Activated CD4-positive, CD25-positive, alpha-beta regulatory T cell (primary cell): ENCODE measurements around the gene DENND1A.
"Not testable (repeated sequence)": the region's sequence is repeated elsewhere in the genome, so short reads cannot be mapped to it uniquely, and the experiment has no call there.

ENCODE experiments used
- DNase-seq, 4 experiments: peaks; one replicate each; lab custom pipeline; 2025; lab: John Stamatoyannopoulos, UW

DENND1A gene

DNA sequence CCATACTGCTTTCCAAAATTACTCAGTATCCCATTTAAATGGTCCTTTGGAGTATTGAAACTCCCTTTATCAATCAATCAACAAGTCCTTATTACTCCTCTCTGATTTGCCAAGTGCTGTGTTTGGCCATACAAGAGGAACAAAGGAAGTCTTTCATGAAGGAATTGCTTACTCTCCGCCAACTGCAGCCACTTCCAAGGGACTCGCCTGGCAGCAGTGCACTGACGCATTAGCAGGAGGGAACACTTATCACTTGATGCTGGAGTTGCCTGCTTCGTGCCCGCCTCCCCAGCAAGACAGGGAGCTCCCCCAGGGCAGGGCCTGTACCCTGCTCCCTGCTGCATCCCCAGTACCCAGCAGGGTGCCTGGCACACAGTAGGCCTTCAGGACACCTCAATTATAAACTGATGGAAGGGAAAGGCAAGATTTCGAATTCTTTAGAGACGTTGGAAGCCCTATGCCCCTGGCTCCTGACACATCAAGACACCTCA, 476.1 kb downstream of the DENND1A start:
- DNase-seq = no peak

DNA sequence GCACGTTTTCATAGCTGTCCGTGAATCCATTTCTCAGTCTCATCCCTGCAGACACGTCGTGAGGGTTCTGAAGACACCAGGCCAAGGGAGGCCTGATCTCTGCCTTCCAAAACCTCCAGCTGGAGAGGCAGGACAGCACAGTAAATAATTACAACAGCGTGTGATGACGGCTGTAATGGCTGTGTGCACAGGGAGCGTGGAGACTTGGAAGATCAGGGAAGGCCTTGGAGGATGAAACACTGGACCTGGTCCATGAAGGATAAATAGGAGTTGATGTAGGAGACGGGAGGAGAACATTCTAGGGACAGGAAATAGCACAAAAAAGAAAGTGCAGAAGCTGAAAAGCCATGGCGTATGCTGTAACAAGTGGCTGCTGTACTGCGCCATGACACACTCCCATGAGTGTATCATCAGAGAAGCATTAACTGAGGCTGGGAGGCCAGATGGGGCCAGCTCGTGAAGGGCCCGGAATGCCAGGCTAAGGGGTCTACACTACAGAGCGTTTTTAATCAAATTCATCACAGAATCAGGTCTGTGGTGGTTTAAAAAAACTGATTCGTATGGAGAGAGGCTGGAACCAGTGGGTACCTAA, 476.8 kb downstream of the DENND1A start:
- DNase-seq = no peak

GRCh38 chr9:123450996-123451395, 478.9 kb downstream of the DENND1A start:
- no peak for DNase-seq

GRCh38 chr9:123450098-123450770, 479.7 kb downstream of the DENND1A start:
- no peak for DNase-seq

DNA sequence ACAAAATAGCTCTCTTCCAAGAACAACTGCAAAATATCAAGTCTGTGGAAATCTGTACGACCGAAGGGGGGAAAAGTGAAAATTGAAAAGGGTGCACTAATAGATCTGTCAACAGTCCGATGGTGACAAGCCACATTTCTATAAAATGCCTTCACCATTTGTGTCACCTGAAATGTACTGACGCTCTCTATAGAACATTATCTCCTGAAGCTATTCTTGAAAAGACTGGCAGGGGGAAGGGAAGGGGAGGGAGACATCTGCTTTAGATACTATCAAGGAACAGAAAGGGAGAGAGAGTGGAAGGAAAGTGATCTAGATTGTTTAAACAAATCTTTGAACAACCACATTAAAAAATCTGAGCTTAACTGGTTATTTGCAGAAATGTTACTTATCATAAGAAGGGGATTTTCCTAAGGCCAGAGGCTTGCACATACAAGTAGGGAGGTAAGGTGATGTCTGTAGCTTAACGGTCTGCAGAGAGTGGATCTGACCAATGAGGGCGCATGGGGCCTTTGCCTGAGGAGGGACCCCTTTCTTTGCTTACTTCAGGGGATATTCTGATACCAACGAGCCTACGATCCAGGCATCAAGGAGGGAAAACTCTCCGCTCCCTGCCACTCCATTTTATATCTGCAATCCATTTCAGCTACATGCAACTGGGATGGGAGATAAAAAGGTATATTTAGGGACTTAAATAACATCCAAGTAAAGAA, 481.8 kb downstream of the DENND1A start:
- DNase-seq = no peak

DNA sequence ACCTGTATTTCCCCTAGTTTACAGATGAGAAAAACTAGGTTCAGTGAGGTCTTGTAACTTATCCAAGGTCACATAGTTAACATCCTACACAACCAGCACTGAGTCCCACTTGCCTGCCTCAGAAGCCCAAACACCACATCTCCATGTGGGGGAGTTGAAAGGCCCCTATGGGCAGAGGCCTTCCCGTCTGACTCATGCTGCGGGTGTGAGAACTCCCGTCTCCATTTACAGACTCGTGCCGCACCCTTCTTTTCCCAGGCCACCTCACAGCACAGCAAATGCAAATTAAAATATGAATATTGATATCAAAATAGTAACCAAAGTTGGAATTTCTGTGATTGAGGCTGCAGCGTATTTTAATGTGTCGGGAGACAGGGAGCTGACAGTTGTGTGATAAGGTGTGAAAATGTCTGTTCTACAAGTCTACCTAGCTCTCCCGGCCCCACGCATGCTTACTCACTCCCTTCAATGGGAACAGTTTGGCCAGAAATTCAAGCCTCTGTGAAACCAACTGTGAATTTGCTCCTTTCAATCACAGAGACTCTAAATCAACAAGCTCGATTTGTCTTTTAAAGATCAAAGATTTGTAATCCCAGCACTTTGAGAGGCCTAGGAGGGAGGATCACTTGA, 483.8 kb downstream of the DENND1A start:
- no peak for DNase-seq

GRCh38 chr9:123445116-123445515, 484.8 kb downstream of the DENND1A start:
- DNase-seq = no peak

DNA sequence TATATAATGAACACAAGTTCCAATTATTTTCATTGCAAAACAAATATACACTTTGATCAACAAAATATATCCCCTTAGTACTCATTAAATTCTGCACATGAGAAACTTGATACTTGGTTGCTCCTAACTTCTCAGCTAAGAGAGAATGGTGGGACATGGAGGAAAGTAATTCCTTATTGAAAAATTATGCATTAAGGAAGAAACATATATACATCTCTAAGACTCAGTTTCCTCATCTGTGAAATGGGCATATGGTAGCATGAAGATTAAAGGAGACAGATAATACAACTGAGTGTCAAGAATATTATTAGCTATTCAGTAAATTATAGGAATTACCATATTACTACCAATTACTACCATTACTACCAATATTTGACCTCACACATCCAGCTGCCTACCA, 488.2 kb downstream of the DENND1A start:
- no peak for DNase-seq

GRCh38 chr9:123440256-123440655, 489.7 kb downstream of the DENND1A start:
- no peak for DNase-seq

- DNase-seq = no peak
Measured at GRCh38 chr9:123438821-123439220, 491.1 kb downstream of the DENND1A start.

GRCh38 chr9:123438321-123438720, 491.6 kb downstream of the DENND1A start:
- DNase-seq = no peak

- DNase-seq = no peak
Measured at GRCh38 chr9:123437201-123437600, 492.7 kb downstream of the DENND1A start.

DNA sequence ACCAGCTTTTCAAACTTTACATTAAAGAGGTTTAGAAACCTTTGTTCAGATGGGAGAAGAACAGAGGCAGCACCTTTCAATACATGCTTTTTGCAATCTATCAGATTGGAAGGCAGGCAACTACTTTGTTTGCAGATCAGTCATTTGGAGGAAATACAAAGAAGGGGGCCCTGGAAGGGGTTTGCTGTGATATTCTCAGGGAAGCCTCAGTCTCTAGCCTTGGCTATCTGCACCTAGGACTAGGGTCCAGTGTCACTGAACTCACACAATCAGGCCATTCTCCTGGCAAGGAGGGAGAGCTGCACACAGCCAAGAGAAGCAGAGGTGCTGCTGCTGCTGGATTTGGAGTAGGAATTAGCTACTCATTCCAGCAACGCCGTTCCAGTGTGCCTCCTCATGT, 494.5 kb downstream of the DENND1A start:
- DNase-seq = no peak

- no peak for DNase-seq
Measured at GRCh38 chr9:123434619-123435240, 495.2 kb downstream of the DENND1A start.

GRCh38 chr9:123432331-123433236, 497.3 kb downstream of the DENND1A start:
- no peak for DNase-seq

GRCh38 chr9:123431581-123431980, 498.3 kb downstream of the DENND1A start:
- DNase-seq = no peak

DNA sequence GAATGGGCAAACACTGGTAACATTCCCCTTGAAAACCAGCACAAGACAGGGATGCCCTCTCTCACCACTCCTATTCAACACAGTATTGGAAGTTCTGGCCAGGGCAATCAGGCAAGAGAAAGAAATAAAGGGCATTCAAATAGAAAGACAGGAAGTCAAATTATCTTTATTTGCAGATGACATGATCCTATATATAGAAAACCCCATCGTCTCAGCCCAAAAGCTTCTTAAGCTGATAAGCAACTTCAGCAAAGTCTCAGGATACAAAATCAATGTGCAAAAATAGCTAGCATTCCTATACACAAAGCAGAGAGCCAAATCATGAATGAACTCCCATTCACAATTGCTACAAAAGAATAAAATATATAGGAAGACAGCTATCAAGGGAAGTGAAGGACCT, 501.5 kb downstream of the DENND1A start:
- not testable (repeated sequence) for DNase-seq

DNA sequence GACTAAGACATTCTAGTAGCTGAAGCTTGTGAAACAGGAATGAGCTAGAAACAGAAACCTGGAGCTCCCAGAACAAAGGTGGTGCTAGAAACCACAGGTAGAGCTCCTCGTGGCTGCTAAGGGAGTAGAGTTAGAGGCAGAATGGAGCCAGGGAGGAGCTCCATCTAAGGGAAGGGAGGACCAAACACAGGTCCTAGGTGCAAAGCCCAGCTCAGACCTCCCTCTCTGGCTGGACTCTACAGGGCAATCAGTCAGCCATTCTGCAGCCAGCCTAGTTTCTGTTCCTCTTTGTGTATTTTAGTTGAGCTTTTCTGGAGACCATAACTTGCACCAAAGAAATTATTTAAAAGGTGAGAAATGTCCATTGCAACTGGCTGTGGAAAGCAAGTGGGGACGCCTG, 503.5 kb downstream of the DENND1A start:
- no peak for DNase-seq

GRCh38 chr9:123425836-123426365, 504.0 kb downstream of the DENND1A start:
- no peak for DNase-seq

DNA sequence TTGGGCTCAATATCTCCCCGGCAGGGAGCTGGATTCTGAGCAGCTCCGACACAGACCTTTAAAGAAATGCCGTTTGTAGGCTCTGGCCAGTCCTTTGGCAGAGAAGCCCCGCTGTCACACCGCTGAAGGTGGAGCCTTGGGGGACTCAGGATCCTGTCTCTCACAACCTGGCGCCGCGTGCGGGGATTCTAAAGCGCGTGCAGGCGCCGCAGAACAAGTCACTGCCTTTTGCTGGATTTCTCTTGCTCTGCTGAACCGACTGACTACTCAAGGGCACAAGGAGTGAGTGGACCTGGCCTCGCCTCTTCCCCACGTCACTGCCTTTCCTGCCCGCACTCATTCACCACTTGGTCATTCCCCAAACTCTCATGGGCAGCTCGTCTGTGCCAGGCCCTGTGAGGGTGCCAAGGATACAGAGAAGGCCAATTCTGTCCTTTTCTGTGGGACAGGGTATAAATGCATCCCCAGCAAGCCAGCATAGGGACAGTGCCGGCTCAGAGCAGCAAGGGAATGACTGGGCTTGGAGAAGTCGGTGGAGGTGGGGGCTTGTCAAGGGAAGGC, 504.6 kb downstream of the DENND1A start:
- DNase-seq = no peak
